Stimulated activated naive CD8-positive, alpha-beta T cell treated with anti-CD3 and anti-CD28 coated beads, Interleukin-15, amount 100 ng/mL, for 72 hours (primary cell): ENCODE measurements around the gene AFF3.
"Not testable (repeated sequence)": the region's sequence is repeated elsewhere in the genome, so short reads cannot be mapped to it uniquely, and the experiment has no call there.

ENCODE experiments used
- ATAC-seq: fragments of 150-1000 bp; cut with Tn5 transposase; 2 replicates; pipeline ENCODE4 v1.10.0; 2021; ENCODE audit warnings: mild to moderate bottlenecking, moderate library complexity
- DNase-seq, 2 donors: peaks; one replicate each; pipeline ENCODE4 v3.0.0; 2021 to 2022
- H3K27ac Mint-ChIP-seq, 2 donors: one replicate each; pipeline ENCODE4 v1.8.0; 2022; ENCODE audit warnings: mild to moderate bottlenecking in 2 of 2, mixed read lengths in 2 of 2, moderate library complexity in 2 of 2
- H3K27me3 Mint-ChIP-seq: one replicate; pipeline ENCODE4 v1.8.0; 2022; ENCODE audit warnings: mixed read lengths
- H3K4me1 Mint-ChIP-seq: one replicate; pipeline ENCODE4 v1.8.0; 2022; ENCODE audit warnings: mild to moderate bottlenecking, mixed read lengths
- H3K4me3 Mint-ChIP-seq, 2 donors: one replicate each; pipeline ENCODE4 v1.8.0; 2022; ENCODE audit warnings: mild to moderate bottlenecking in 2 of 2, mixed read lengths in 2 of 2, moderate library complexity in 1 of 2
- H3K9me3 Mint-ChIP-seq, 2 donors: one replicate each; pipeline ENCODE4 v1.8.0; 2022; ENCODE audit warnings: mixed read lengths in 2 of 2

Gene AFF3

DNA sequence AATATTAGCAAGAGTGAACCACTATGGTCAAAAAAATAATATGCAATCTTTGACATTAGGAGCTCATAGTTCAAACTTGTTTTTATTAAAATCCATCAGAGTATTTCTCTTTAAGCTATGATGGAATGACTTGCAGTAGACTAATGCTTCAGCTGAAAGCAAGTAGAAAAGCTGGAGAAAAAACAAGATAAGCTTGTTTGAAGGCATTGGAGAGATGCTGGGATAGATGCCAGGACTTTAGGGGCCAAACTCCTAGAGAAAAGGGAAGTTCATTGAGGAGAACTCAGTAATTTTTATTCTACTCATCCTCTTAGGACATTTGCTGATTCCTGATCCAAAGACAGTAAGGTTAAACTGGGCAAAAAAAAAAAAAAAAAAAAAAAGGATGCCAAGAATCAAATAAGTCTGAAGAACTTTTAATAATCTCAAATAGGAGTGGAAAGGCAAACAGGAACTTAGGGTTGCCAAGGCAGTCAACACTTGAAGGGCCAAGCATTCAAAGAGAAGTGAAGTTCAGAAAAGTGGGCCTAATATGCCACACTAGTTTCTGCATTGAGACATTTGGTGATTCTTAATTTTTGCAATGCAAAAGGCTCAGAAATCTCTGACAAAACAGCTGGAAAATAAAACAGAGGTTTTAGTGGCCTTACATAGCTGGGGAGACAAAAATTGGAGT lies 19.7 kb upstream of the AFF3 start:
- Mint-ChIP-seq H3K27ac (no peak overlapping the region), H3K9me3 (peaks cover 0 to 8% of the 10 kb centered on the region in 2 donors), H3K4me3 (no peak overlapping the region), H3K4me1 (no peaks in the 10 kb centered on the region), H3K27me3 (peaks cover 6% of the 10 kb centered on the region)
- DNase-seq (no peak), ATAC-seq (no peak)

DNA sequence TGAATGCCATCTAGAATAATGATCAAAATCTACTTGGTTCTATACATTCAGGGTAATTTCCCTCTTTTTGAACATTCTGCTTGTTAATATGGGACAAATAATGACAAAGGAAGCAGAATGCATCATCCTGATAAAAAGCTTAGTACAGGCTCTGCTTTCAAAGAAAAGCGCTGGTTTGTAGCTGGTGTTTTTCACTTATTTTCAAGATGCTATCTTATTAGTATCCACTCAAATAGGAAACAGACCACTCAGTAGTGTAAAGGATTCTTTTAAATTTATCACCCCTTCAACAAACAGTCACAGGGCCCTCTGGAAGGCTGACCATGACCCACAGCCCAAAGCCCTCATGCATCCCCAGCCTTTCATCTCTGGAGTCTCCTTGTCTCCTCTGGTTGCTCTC lies 18.0 kb upstream of the AFF3 start:
- Mint-ChIP-seq H3K9me3 (peaks cover 0 to 12% of the 10 kb centered on the region in 2 donors), H3K27ac (no peak overlapping the region), H3K4me1 (no peaks in the 10 kb centered on the region), H3K27me3 (peaks cover 17% of the 10 kb centered on the region), H3K4me3 (no peak overlapping the region)
- no peak for DNase-seq
- ATAC-seq: no peak

GRCh38 chr2:100151832-100152231 lies 9.4 kb upstream of the AFF3 start:
- not testable (repeated sequence) for H3K27ac Mint-ChIP-seq, H3K4me1 Mint-ChIP-seq
- peaks cover 24% of the 10 kb centered on the region for H3K27me3 Mint-ChIP-seq

DNA sequence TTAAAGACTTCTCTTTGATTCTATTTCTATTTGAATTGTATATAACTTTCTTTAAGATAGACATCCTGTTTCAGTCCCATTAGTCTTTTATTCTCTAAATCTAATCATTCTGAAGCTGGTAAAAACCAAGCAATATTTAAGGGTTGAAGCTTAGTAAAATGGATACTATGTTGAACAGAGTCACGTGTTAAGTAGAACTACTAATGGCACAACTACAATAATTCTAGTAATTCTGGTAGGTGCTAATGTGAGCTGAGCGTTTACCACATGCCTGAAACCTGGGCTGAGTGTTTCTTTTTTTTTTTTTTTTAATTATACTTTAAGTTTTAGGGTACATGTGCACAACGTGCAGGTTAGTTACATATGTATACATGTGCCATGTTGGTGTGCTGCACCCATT lies 8.9 kb upstream of the AFF3 start:
- Mint-ChIP-seq H3K27me3 (peaks cover 21% of the 10 kb centered on the region), H3K27ac (no peak overlapping the region), H3K4me3 (no peak overlapping the region), H3K4me1 (no peaks in the 10 kb centered on the region), H3K9me3 (peaks cover 8 to 9% of the 10 kb centered on the region in 2 donors)
- no peak for DNase-seq
- no peak for ATAC-seq

More at GRCh38 chr2:100151832-100152231, 9.4 kb upstream of the AFF3 start:
- ATAC-seq, H3K4me3 Mint-ChIP-seq, DNase-seq: not testable (repeated sequence)
- H3K9me3 Mint-ChIP-seq: peaks cover 8 to 11% of the 10 kb centered on the region in 2 donors

GRCh38 chr2:100148883-100149282 lies 6.5 kb upstream of the AFF3 start:
- Mint-ChIP-seq H3K27me3 (peaks cover 11% of the 10 kb centered on the region), H3K4me1 (peaks cover 7% of the 10 kb centered on the region), H3K4me3 (no peak overlapping the region), H3K27ac (no peak overlapping the region), H3K9me3 (peaks cover 2 to 11% of the 10 kb centered on the region in 2 donors)
- DNase-seq (no peak), ATAC-seq (no peak)

DNA sequence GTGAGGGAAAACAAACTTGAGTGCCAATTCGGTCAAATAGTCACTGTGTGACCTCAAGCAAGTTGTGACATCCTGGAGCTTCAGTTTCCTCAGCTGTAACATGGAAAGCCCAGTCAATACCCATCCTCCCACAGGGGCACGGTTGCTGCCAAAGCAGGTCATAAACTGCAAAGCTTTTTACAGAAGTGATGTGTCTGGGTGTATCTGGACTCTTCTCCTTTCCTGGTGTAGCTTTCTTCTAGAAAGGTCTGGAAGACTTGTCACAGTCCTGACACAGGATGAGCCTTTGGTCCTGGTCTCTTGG lies 4.2 kb upstream of the AFF3 start:
- DNase-seq: no peak
- no peak overlapping the region for H3K4me3 Mint-ChIP-seq
- peak overlapping the region in 1 of 2 donors; percentile 69 for H3K27ac Mint-ChIP-seq
- ATAC-seq: no peak
- H3K27me3 Mint-ChIP-seq: peaks cover 21% of the 10 kb centered on the region
- peaks cover 6 to 12% of the 10 kb centered on the region in 2 donors for H3K9me3 Mint-ChIP-seq
- peaks cover 30% of the 10 kb centered on the region for H3K4me1 Mint-ChIP-seq

DNA sequence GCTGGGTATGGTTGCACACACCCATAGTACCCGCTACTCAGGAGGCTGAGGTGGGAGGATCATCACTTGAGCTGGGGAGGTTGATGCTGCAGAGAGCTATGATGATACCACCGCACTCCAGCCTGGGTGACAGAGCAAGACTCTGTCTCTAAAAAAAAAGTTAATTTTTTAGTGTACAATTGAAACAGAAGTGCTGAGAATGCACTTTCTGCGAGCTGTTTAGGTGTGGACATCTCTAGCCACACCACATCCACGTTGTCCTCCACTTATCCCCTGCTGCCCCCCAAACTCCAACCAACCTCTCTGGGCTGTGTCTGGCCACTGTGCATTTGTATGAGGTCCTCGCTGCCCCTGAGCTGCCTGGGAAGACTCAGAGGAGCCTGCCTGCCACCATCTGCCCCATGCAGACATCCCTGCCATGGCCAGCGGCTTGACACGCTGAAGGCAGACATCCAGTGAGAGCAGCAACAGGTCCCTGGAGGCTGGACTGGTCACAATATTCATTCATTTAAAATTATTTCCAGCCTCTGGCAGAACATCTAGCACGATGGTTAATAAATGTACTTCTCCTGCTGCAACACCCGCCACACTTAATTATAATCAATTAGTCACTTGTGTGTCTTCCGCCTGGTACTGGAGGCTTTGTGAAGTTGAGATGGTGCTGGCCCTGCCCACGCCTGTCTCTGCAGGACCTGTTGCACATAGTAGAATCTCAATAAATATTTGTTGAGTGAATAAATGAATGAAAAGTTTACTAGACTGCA lies 3.7 kb upstream of the AFF3 start:
- H3K27me3 Mint-ChIP-seq: peaks cover 21% of the 10 kb centered on the region
- no peak for ATAC-seq
- DNase-seq: no peak
- no peak overlapping the region for H3K4me3 Mint-ChIP-seq
- H3K9me3 Mint-ChIP-seq: peaks cover 6 to 12% of the 10 kb centered on the region in 2 donors
- H3K27ac Mint-ChIP-seq: peak overlapping the region in 1 of 2 donors; percentile 69
- H3K4me1 Mint-ChIP-seq: peaks cover 33% of the 10 kb centered on the region

- peaks cover 21% of the 10 kb centered on the region for H3K27me3 Mint-ChIP-seq
- DNase-seq: no peak
- H3K27ac Mint-ChIP-seq: peak overlapping the region in 1 of 2 donors; percentile 6
- H3K4me1 Mint-ChIP-seq: peaks cover 50% of the 10 kb centered on the region
- H3K9me3 Mint-ChIP-seq: peaks cover 6 to 12% of the 10 kb centered on the region in 2 donors
- ATAC-seq: no peak
- H3K4me3 Mint-ChIP-seq: peak overlapping the region in 1 of 2 donors; percentile 36
These were observed 896 bp upstream of the AFF3 start for GRCh38 chr2:100143286-100143685.

GRCh38 chr2:100141906-100142305 lies 484 bp downstream of the AFF3 start:
- DNase-seq (no peak), ATAC-seq (peak; percentile 11)
- peaks cover 21% of the 10 kb centered on the region for H3K27me3 Mint-ChIP-seq
- H3K4me3 Mint-ChIP-seq: peak overlapping the region; percentile 62 to 76
- H3K27ac Mint-ChIP-seq: peak overlapping the region; percentile 32 to 65
- peaks cover 6 to 12% of the 10 kb centered on the region in 2 donors for H3K9me3 Mint-ChIP-seq
- H3K4me1 Mint-ChIP-seq: peaks cover 63% of the 10 kb centered on the region

DNA sequence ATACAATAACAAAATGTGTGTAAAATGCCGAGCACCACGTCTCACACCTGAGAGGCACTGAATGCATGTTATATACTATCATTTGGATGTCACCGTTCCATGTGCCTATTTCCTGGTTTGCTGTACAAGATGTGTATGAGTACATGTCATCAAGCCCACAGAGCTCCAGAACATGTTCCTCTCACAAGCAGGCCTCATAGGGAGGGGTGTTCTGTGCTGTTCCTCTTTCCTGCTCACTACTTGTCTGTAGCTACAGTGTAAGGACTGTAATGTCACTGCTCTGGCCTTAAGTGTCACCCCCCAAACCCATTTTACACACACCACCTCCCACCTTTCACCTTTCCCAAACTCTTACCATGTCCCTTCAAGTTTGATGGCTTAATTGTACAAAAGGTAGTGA lies 1.8 kb downstream of the AFF3 start:
- H3K27me3 Mint-ChIP-seq: peaks cover 21% of the 10 kb centered on the region
- ATAC-seq (no peak), DNase-seq (no peak)
- H3K4me1 Mint-ChIP-seq: peaks cover 63% of the 10 kb centered on the region
- H3K27ac Mint-ChIP-seq: no peak overlapping the region
- H3K4me3 Mint-ChIP-seq: no peak overlapping the region
- H3K9me3 Mint-ChIP-seq: peaks cover 6 to 12% of the 10 kb centered on the region in 2 donors

DNA sequence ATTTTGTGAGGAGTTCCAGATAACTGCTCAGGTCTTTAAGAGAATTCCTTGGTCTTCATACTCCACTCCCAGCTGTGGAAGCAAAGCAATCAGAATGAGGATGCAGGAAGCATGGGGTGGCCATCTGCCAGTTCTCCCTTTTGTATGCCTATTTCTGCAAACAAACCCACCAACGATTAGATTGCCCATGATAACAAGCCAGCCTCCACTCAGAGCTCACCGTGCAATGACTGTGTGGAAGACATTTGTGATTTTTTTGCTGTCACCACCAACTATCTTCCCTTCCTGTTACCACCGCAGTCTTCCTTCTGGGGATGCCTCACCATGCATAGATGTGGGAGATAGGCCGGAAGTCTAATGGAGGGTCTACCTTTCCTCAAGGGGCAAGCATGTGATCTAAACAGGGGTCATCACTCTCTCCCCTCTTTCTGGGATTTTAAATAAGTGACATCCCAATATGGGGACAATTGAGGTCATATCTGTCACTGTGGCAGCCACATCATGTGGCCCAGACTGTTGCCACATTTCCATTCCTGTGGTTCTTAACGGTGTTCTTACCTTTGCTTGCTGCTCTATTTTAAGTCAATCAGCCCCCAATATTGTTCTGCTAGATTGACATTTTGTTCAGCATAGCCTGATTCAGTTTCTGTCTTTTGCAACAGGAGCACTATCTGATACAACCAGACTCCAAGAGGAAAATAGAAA lies 4.4 kb downstream of the AFF3 start:
- DNase-seq (peak; percentile 30), ATAC-seq (peak; percentile 27)
- Mint-ChIP-seq H3K4me1 (peaks cover 47% of the 10 kb centered on the region), H3K4me3 (no peak overlapping the region), H3K27ac (no peak overlapping the region), H3K27me3 (peaks cover 1% of the 10 kb centered on the region), H3K9me3 (peaks cover 0 to under 1% of the 10 kb centered on the region in 2 donors)

- Mint-ChIP-seq H3K4me1 (peaks cover 40% of the 10 kb centered on the region), H3K27ac (peak overlapping the region in 1 of 2 donors; percentile 30)
- no peak for ATAC-seq
These were observed 5.1 kb downstream of the AFF3 start for GRCh38 chr2:100137318-100137717.

DNA sequence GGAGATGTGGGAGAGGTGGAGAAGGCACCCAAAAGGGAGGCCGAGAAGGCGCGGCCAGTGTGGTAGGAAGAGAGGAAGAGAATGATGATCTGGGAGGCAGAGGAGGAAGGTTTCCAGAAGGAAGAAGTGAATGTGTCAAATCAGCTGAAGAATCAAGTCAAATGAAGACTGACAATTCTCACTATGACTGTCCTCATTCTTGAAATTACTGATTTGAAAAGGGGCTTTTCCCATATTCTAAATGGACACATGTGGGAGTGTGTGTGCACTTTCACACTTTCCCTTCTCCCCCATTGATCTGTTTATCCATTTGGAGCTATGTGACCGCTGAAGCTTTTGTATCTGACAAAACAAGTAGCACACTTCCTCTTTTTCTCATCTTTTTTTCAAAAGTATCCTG lies 6.1 kb downstream of the AFF3 start:
- no peaks in the 10 kb centered on the region for H3K27me3 Mint-ChIP-seq
- no peak overlapping the region for H3K4me3 Mint-ChIP-seq
- ATAC-seq: peak; percentile 66
- H3K4me1 Mint-ChIP-seq: peaks cover 31% of the 10 kb centered on the region
- H3K9me3 Mint-ChIP-seq: no peaks in the 10 kb centered on the region
- DNase-seq: peak in 1 of 2 donors; percentile 19
- no peak overlapping the region for H3K27ac Mint-ChIP-seq

More at GRCh38 chr2:100137318-100137717, 5.1 kb downstream of the AFF3 start:
- no peak for DNase-seq
- H3K27me3 Mint-ChIP-seq: no peaks in the 10 kb centered on the region
- no peaks in the 10 kb centered on the region for H3K9me3 Mint-ChIP-seq
- H3K4me3 Mint-ChIP-seq: no peak overlapping the region

- DNase-seq (no peak), ATAC-seq (no peak)
- H3K4me3 Mint-ChIP-seq: no peak overlapping the region
- H3K27ac Mint-ChIP-seq: no peak overlapping the region
- H3K27me3 Mint-ChIP-seq: no peaks in the 10 kb centered on the region
- H3K4me1 Mint-ChIP-seq: peaks cover 24% of the 10 kb centered on the region
- H3K9me3 Mint-ChIP-seq: no peaks in the 10 kb centered on the region
These were observed 7.0 kb downstream of the AFF3 start for GRCh38 chr2:100135415-100135814.

- DNase-seq: no peak
- no peaks in the 10 kb centered on the region for H3K4me1 Mint-ChIP-seq
- H3K4me3 Mint-ChIP-seq: no peak overlapping the region
- ATAC-seq: peak; percentile 82
- H3K9me3 Mint-ChIP-seq: no peaks in the 10 kb centered on the region
- H3K27ac Mint-ChIP-seq: no peak overlapping the region
- H3K27me3 Mint-ChIP-seq: no peaks in the 10 kb centered on the region
These were observed 11.6 kb downstream of the AFF3 start for GRCh38 chr2:100130595-100131391.
